Activated T-helper 1 cell treated with anti-CD3 and anti-CD28 coated beads, Interleukin-12 subunit alpha, Interleukin-12 subunit beta, Interleukin-2, Interleukin-4 antibody, amounts not matched to agents 30 ng/mL and 10 ng/mL and 1 ng/mL, durations not matched to agents 14 hours and 24 hours and 36 hours (primary cell): ENCODE data around the gene GJB4. TPM values are rescaled to one million over a fixed set of nuclear protein-coding genes. Genes with fewer than 3 reads are reported as not detected.

Experiments used
- DNase-seq: peaks from one replicate; pipeline ENCODE4 v3.0.0; 2021; ENCODE audit warnings: low spot score
- H3K27ac Mint-ChIP-seq: one replicate; pipeline ENCODE4 v1.8.0; 2021; ENCODE audit warnings: mild to moderate bottlenecking, mixed read lengths
- H3K27me3 Mint-ChIP-seq: one replicate; pipeline ENCODE4 v1.8.0; 2022; ENCODE audit warnings: mild to moderate bottlenecking, moderate library complexity, mixed read lengths; ENCODE audit not compliant: insufficient read depth
- H3K36me3 Mint-ChIP-seq: one replicate; pipeline ENCODE4 v1.8.0; 2021; ENCODE audit warnings: low read depth, mixed read lengths
- H3K4me1 Mint-ChIP-seq: one replicate; pipeline ENCODE4 v1.8.0; 2021; ENCODE audit warnings: low read depth, mixed read lengths
- H3K4me3 Mint-ChIP-seq: one replicate; pipeline ENCODE4 v1.8.0; 2021; ENCODE audit warnings: mild to moderate bottlenecking, moderate library complexity, mixed read lengths
- H3K9me3 Mint-ChIP-seq: one replicate; pipeline ENCODE4 v1.8.0; 2021; ENCODE audit warnings: mixed read lengths
- intact Hi-C: fragments of 100-400 bp; cut with micrococcal nuclease; formaldehyde crosslinking; loops from one replicate; pipeline ENCODE4 v1.15.1; 2024
- total RNA-seq: library from RNA; stranded (reverse); gene quantifications from 2 replicates; pipeline ENCODE4 v1.2.3, GENCODE V29; 2022

The GJB4 gene
- total RNA-seq, 1 donor from 2014 or later: not detected

DNA sequence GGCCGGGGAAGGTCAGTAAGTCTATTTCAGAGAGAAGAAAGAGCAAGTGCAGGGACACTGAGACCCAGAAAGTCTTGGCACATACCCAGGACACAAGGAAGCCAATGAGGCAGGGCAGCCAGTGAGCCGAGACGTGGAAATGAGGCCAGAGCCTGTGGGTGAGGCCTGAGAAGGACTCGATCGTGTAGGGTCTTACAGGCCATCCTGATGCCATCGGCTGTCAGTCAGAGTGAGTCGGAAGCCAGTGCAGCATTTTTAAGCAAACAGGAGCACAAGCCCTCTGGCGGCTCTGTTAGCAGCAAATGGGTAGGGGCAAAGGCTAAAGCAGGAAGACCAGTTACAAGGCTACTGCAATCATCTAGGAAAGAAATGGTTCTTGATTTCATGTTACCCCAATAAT, 15.4 kb downstream of the GJB4 start:
- Mint-ChIP-seq H3K9me3 (no peaks in the 10 kb centered on the region), H3K4me1 (no peaks in the 10 kb centered on the region), H3K27ac (no peak overlapping the region), H3K4me3 (no peak overlapping the region), H3K27me3 (peaks cover 20% of the 10 kb centered on the region), H3K36me3 (no peaks in the 10 kb centered on the region)
- DNase-seq: no peak
- intact Hi-C loops: no loop called here

DNA sequence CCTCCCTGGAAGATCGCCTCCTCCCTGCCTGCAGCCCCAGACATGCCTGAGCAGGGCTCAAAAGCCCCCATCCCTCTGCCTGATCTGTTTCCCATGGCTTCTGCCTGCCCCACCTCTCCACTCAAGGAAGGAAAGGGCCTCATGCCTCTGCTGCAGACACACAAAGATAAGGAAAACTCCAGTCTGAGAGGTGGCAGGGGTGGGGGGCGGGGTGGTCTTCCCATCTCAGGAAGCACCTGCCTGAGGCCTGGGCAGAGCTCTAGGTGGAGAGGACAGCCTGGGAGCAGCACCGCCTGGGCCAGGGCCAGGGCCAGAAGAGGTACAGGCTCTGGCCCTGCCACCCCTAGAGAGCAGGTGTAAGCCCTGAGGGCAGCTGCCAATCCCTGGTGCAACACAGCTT, 17.4 kb downstream of the GJB4 start:
- intact Hi-C loops: no loop called here
- no peak overlapping the region for H3K27ac Mint-ChIP-seq
- no peaks in the 10 kb centered on the region for H3K9me3 Mint-ChIP-seq
- H3K4me3 Mint-ChIP-seq: no peak overlapping the region
- H3K4me1 Mint-ChIP-seq: no peaks in the 10 kb centered on the region
- peaks cover 31% of the 10 kb centered on the region for H3K27me3 Mint-ChIP-seq
- no peak for DNase-seq
- H3K36me3 Mint-ChIP-seq: no peaks in the 10 kb centered on the region

DNA sequence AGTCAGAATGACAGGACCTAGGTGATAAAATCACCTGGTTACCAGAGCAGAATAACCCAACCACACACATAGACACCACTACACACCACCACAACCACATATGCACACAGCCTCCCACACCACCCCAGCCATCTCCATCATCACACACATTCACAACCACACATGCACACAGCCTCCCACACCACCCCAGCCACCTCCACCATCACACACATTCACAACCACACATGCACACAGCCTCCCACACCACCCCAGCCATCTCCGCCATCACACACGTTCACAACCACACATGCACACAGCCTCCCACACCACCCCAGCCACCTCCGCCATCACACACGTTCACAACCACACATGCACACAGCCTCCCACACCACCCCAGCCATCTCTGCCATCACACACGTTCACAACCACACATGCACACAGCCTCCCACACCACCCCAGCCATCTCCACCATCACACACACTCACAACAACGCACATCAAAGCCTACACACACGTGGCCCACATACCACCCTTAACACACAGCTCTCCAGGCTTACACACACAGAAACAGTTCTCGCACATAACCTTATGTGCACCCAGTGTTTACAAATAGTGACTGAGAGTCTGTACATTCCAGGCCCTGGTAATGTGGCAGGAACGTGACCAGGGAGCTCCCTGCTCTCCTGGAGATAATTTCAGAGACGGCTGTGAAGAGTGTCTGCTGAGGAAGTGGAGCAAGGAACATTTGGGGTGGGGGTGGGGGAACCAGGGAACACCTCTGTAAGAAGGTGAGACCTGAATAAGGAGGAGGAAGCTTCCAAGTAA, 18.2 kb downstream of the GJB4 start:
- Mint-ChIP-seq H3K4me3 (no peak overlapping the region), H3K4me1 (no peaks in the 10 kb centered on the region), H3K27me3 (peaks cover 39% of the 10 kb centered on the region), H3K27ac (no peak overlapping the region), H3K9me3 (no peaks in the 10 kb centered on the region), H3K36me3 (no peaks in the 10 kb centered on the region)
- DNase-seq: no peak
- intact Hi-C loops: no loop called here

DNA sequence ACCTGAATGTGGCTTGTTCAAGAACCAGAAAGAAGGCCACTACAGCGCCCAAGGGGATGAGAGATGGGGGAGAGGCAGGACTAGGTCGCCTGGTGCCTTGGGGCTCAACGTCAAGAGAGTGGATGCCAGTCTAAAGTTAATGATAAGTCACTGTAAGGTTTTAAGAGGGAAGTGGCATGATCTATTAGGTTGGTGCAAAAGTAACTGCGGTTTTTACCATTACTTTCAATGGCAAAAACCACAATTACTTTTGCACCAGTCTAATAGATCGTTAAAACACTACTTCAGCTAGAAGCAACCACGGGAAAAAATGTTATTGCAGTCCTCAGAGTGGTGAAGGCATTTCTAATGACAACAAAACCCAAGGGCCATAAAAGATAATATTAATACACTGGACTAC, 18.8 kb downstream of the GJB4 start:
- no peak overlapping the region for H3K4me3 Mint-ChIP-seq
- no peaks in the 10 kb centered on the region for H3K36me3 Mint-ChIP-seq
- no peak overlapping the region for H3K27ac Mint-ChIP-seq
- H3K4me1 Mint-ChIP-seq: no peaks in the 10 kb centered on the region
- no peaks in the 10 kb centered on the region for H3K9me3 Mint-ChIP-seq
- no peak for DNase-seq
- intact Hi-C loops: no loop called here
- H3K27me3 Mint-ChIP-seq: peaks cover 45% of the 10 kb centered on the region

DNA sequence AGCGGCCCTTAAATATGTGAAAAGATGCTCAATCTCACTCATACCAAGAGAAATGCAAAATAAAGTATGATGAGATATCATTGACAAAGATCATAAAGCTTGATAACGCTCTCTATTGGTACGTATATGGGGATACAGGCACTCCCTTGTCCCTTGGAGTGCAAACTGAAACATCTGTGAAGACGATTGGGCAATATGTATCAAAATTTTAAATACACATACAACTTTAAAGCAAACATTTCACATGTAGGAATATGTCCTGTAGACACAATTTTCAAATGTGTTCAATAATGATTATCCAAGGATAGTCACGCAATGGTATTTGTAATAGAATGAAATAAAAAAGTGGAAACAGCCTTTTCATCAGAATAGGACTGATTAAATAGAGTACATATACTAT, 19.5 kb downstream of the GJB4 start:
- Mint-ChIP-seq H3K27me3 (peaks cover 49% of the 10 kb centered on the region), H3K27ac (no peak overlapping the region), H3K36me3 (no peaks in the 10 kb centered on the region), H3K9me3 (no peaks in the 10 kb centered on the region), H3K4me1 (no peaks in the 10 kb centered on the region), H3K4me3 (no peak overlapping the region)
- intact Hi-C loops: no loop called here
- DNase-seq: no peak

DNA sequence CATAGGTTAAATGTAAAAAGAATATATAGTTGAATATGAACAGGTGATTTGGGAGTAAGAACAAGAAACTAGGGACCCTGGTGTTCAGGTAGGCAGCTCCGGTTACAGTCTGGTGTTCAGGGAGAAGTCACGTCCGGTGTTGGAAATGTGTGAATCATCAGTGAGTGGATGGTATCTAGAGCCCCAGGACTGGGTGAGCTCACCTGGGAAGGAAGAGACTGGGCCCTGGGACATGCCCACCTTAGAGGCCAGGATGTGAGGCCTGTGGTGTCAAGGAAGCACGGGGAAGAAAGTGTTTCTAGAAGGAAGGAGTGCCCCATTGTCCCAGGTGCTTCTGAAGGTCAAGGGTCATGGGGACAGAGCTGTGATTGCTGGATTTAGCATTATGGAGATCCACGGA, 20.0 kb downstream of the GJB4 start:
- Mint-ChIP-seq H3K9me3 (no peaks in the 10 kb centered on the region), H3K27ac (no peak overlapping the region), H3K4me1 (no peaks in the 10 kb centered on the region), H3K36me3 (no peaks in the 10 kb centered on the region), H3K27me3 (peaks cover 53% of the 10 kb centered on the region), H3K4me3 (no peak overlapping the region)
- intact Hi-C loops: no loop called here
- DNase-seq: no peak

DNA sequence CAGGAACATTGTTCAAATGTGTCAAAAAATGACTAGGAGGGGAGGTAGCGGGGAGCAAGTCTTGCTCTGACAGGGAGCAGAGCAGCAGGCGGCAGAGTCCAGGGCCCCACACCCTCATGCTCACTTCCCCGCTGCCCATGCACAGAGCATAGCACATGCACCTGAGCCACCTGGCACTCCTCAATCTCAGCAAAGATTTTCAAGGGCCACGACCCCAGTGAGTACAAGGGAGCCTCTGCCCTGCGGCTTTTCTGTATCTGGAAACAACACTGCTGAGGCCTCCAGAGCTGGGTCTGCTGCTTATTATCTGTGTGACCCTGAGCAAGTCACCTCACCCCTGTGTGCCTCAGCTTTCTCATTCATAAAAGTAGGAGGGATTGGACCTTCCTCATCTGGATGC, 20.4 kb downstream of the GJB4 start:
- Mint-ChIP-seq H3K4me1 (no peaks in the 10 kb centered on the region), H3K27ac (no peak overlapping the region), H3K27me3 (peaks cover 53% of the 10 kb centered on the region), H3K9me3 (no peaks in the 10 kb centered on the region), H3K36me3 (no peaks in the 10 kb centered on the region), H3K4me3 (no peak overlapping the region)
- no peak for DNase-seq
- intact Hi-C loops: no loop called here

DNA sequence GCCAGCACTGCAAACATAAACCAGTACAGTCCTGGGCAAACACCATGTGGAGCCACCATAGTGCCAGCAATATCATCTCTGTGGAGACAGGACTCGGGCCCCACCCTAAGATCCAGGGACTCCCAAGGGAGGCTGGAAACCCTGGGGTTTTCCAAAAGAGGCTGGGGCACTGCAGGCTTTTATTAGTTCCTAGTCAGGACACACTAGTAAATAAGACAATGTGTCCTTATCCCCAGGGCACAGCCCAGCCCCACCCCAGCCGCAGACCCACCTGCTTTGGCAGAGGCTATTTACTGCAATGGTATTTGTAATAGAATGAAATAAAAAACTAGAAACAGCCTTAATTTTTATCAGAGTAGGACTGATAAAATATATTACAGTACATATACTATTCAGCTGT, 21.0 kb downstream of the GJB4 start:
- Mint-ChIP-seq H3K4me3 (no peak overlapping the region), H3K27ac (no peak overlapping the region), H3K9me3 (no peaks in the 10 kb centered on the region), H3K36me3 (no peaks in the 10 kb centered on the region), H3K27me3 (peaks cover 53% of the 10 kb centered on the region), H3K4me1 (no peaks in the 10 kb centered on the region)
- DNase-seq: no peak
- intact Hi-C loops: no loop called here

DNA sequence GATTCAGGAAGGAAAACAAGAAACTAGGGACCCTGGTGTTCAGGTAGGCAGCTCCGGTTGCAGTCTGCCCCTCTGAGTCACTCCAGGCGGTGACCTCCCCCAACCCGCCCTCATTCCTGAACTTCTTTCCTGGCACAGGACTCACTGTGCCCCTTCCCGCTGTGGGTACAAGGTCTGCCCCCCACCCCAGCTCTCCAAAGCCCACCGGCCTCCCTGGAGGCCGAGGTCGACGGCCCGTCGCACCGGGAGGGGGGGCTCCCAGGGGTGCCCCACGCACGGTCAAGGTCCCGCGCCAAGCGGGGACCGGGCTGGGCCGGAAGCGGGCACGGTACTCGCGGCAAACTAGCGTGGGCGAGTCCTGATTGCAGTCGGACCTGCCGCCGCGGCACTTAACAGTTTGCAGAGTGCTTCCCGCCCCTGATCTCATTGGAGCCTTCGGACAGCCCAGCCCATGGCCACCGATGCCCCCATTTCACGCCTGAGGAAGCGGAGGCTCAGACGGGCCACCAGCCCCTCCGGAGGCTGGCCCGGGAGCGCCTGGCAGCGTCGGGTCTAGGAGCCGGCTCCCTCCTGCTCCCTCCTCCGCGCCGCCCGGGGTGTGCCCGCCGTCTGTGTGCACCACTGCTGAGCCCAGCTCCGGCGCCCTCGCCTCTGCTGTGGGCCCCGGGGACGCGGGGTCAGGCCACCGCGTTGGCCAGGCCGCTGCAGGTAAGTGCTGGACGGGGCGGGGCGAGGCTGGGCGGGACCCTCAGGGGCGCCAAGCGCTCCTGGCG, 21.7 kb downstream of the GJB4 start, which contains the start of gene GJB3:
Gene GJB3 (plus strand): TSS at position 144 of the 773 bp plus-strand sequence. CDS start 3,549 bp downstream, outside the sequence.
- peaks cover 53% of the 10 kb centered on the region for H3K27me3 Mint-ChIP-seq
- H3K4me3 Mint-ChIP-seq: no peak within 1 kb of the TSS
- H3K9me3 Mint-ChIP-seq: no peaks in the 10 kb centered on the region
- H3K36me3 Mint-ChIP-seq: no peaks in the 10 kb centered on the region
- H3K4me1 Mint-ChIP-seq: peaks cover under 1% of the 10 kb centered on the region
- no peak within 1 kb of the TSS for H3K27ac Mint-ChIP-seq
- intact Hi-C loops: no loop called here
- DNase-seq: no peak

DNA sequence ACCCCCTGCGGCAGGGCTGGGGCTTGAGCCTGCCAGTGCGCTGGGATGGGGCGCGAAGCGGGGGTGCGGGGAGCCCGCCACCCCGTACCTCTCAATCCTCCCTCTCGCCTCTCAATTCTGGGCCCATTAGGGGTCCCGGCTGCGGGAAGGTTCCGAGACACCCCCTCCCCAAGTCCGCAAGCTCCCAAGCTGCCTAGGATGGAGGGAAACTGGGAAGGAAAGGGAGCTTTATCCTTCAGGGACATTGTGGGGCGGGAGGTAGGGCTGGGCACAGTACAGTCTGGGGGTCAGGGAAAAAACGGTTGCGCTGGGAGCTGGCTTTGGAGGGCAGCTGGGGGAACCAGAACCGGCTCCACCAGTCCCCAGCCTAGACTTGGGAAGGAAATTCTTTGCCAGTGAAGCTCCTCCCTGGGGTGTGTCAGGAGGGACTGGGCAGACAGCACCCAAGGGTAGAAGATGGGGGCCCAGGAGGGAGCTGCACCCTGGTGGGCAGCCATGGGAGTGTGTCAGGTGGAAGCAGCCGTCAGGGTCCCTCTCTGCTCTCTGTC, 22.4 kb downstream of the GJB4 start:
- DNase-seq: no peak
- intact Hi-C loops: no loop called here
- H3K27ac Mint-ChIP-seq: no peak overlapping the region
- peaks cover 53% of the 10 kb centered on the region for H3K27me3 Mint-ChIP-seq
- H3K4me1 Mint-ChIP-seq: peaks cover 7% of the 10 kb centered on the region
- no peaks in the 10 kb centered on the region for H3K9me3 Mint-ChIP-seq
- no peaks in the 10 kb centered on the region for H3K36me3 Mint-ChIP-seq
- H3K4me3 Mint-ChIP-seq: no peak overlapping the region

DNA sequence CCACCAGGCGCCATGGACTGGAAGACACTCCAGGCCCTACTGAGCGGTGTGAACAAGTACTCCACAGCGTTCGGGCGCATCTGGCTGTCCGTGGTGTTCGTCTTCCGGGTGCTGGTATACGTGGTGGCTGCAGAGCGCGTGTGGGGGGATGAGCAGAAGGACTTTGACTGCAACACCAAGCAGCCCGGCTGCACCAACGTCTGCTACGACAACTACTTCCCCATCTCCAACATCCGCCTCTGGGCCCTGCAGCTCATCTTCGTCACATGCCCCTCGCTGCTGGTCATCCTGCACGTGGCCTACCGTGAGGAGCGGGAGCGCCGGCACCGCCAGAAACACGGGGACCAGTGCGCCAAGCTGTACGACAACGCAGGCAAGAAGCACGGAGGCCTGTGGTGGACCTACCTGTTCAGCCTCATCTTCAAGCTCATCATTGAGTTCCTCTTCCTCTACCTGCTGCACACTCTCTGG, 25.2 kb downstream of the GJB4 start:
- peaks cover 38% of the 10 kb centered on the region for H3K27me3 Mint-ChIP-seq
- H3K4me3 Mint-ChIP-seq: no peak overlapping the region
- H3K36me3 Mint-ChIP-seq: no peaks in the 10 kb centered on the region
- H3K9me3 Mint-ChIP-seq: no peaks in the 10 kb centered on the region
- H3K4me1 Mint-ChIP-seq: peaks cover 12% of the 10 kb centered on the region
- DNase-seq: no peak
- no peak overlapping the region for H3K27ac Mint-ChIP-seq
- intact Hi-C loops: loop anchor here (5.0 kb wide), 1 partner anchor 408 kb away; the partner anchor contains the start of gene SFPQ

DNA sequence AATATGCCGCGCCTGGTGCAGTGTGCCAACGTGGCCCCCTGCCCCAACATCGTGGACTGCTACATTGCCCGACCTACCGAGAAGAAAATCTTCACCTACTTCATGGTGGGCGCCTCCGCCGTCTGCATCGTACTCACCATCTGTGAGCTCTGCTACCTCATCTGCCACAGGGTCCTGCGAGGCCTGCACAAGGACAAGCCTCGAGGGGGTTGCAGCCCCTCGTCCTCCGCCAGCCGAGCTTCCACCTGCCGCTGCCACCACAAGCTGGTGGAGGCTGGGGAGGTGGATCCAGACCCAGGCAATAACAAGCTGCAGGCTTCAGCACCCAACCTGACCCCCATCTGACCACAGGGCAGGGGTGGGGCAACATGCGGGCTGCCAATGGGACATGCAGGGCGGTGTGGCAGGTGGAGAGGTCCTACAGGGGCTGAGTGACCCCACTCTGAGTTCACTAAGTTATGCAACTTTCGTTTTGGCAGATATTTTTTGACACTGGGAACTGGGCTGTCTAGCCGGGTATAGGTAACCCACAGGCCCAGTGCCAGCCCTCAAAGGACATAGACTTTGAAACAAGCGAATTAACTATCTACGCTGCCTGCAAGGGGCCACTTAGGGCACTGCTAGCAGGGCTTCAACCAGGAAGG, 25.8 kb downstream of the GJB4 start:
- Mint-ChIP-seq H3K4me1 (peaks cover 18% of the 10 kb centered on the region), H3K36me3 (no peaks in the 10 kb centered on the region), H3K27ac (no peak overlapping the region), H3K9me3 (no peaks in the 10 kb centered on the region), H3K27me3 (peaks cover 32% of the 10 kb centered on the region), H3K4me3 (no peak overlapping the region)
- DNase-seq: no peak
- intact Hi-C loops: loop anchor here (5.0 kb wide), 1 partner anchor 407 kb away; the partner anchor contains the start of gene SFPQ
